ENCODE measurements around the gene LIN37. TPM values are rescaled to one million over a fixed set of nuclear protein-coding genes. Genes with fewer than 3 reads are reported as not detected.

The LIN37 gene
- total RNA-seq, 1 donor from 2014 or later = 18.9 TPM

GRCh38 chr19:35755131-35755549 lies 6.8 kb downstream of the LIN37 start:
- DNase-seq (ENCODE audit: low read depth) = no peak
- no peak overlapping the region for H3K4me3 ChIP-seq (ENCODE audit: low read depth, low read length)
- no peak for TF ChIP-seq CTCF (conservative IDR thresholded peaks at IDR 0.05; ENCODE audit: low read depth, low read length)

- TF ChIP-seq CTCF (conservative IDR thresholded peaks at IDR 0.05; ENCODE audit: low read depth, low read length) = no peak
- H3K4me3 ChIP-seq (ENCODE audit: low read depth, low read length) = no peak overlapping the region
- no peak for DNase-seq (ENCODE audit: low read depth)
Observed at GRCh38 chr19:35755550-35756376, 7.4 kb downstream of the LIN37 start.

- no peak for DNase-seq (ENCODE audit: low read depth)
- peak within 1 kb of the TSS; percentile 81 for H3K4me3 ChIP-seq (ENCODE audit: low read depth, low read length)
- TF ChIP-seq CTCF (conservative IDR thresholded peaks at IDR 0.05; ENCODE audit: low read depth, low read length) = no peak
Observed at GRCh38 chr19:35756377-35757230, 8.2 kb downstream of the LIN37 start, which contains the start of gene HSPB6. Gene HSPB6 (minus strand): TSS chr19:35757029. CDS start chr19:35757008, 21 bp downstream.

GRCh38 chr19:35757231-35757748 lies 8.9 kb downstream of the LIN37 start:
- no peak for DNase-seq (ENCODE audit: low read depth)
- no peak for TF ChIP-seq CTCF (conservative IDR thresholded peaks at IDR 0.05; ENCODE audit: low read depth, low read length)
- H3K4me3 ChIP-seq (ENCODE audit: low read depth, low read length) = peak overlapping the region; percentile 81

- no peak for TF ChIP-seq CTCF (conservative IDR thresholded peaks at IDR 0.05; ENCODE audit: low read depth, low read length)
- DNase-seq (ENCODE audit: low read depth) = peak; percentile 95
- peak within 1 kb of the TSS; percentile 81 for H3K4me3 ChIP-seq (ENCODE audit: low read depth, low read length)
Observed at GRCh38 chr19:35757749-35758608, 9.6 kb downstream of the LIN37 start, which contains the start of gene PROSER3. Gene PROSER3 (plus strand): TSS chr19:35758176. CDS start chr19:35758216, 40 bp downstream.

GRCh38 chr19:35759697-35760096 lies 11.3 kb downstream of the LIN37 start:
- H3K4me3 ChIP-seq (ENCODE audit: low read depth, low read length) = no peak overlapping the region
- no peak for DNase-seq (ENCODE audit: low read depth)

More at GRCh38 chr19:35759697-35760096, 11.3 kb downstream of the LIN37 start:
- TF ChIP-seq CTCF (conservative IDR thresholded peaks at IDR 0.05; ENCODE audit: low read depth, low read length) = no peak
